Lung (tissue), 12 donors: ENCODE measurements around the gene ATP6V1B1. TPM values are rescaled to one million over a fixed set of nuclear protein-coding genes. Genes with fewer than 3 reads are reported as not detected.

Experiments used
- ATAC-seq: fragments of 200-7000 bp; cut with Tn5 transposase; one replicate; pipeline ENCODE4 v1.9.1; 2020; ENCODE audit warnings: moderate number of reproducible peaks; ENCODE audit not compliant: insufficient read depth, low FRiP score
- DNase-seq, 3 donors: peaks; one replicate each; pipeline ENCODE4 v3.0.0-alpha.2; 2013 to 2017
- H3K27ac ChIP-seq, 2 donors: one replicate each; pipeline ENCODE4 v1.5.1; 2013; ENCODE audit warnings: mild to moderate bottlenecking in 2 of 2, moderate library complexity in 2 of 2, control low read depth in 1 of 2, inconsistent platforms in 1 of 2, low read depth in 1 of 2, low read length in 1 of 2
- H3K27me3 ChIP-seq, 3 donors: one replicate each; pipeline ENCODE4 v1.5.1; 2013; ENCODE audit warnings: low read length in 2 of 3; ENCODE audit not compliant: control insufficient read depth in 3 of 3, insufficient read depth in 3 of 3
- H3K36me3 ChIP-seq, 4 donors: one replicate each; pipeline ENCODE4 v1.5.1; 2013; ENCODE audit warnings: low read length in 4 of 4, mild to moderate bottlenecking in 1 of 4, moderate library complexity in 1 of 4; ENCODE audit not compliant: control insufficient read depth in 4 of 4, insufficient read depth in 4 of 4
- H3K4me1 ChIP-seq, 5 donors: one replicate each; pipeline ENCODE4 v1.5.1; 2013; ENCODE audit warnings: low read length in 5 of 5, mild to moderate bottlenecking in 2 of 5, moderate library complexity in 1 of 5; ENCODE audit not compliant: control insufficient read depth in 5 of 5, insufficient read depth in 5 of 5
- H3K4me3 ChIP-seq: one replicate; pipeline ENCODE4 v1.5.1; 2013; ENCODE audit warnings: mild to moderate bottlenecking, control low read depth, moderate library complexity
- H3K9ac ChIP-seq, 2 donors: one replicate each; pipeline ENCODE4 v1.5.1; 2013; ENCODE audit warnings: low read length in 2 of 2, control low read depth in 1 of 2; ENCODE audit not compliant: insufficient read depth in 1 of 2
- H3K9me3 ChIP-seq, 4 donors: one replicate each; pipeline ENCODE4 v1.5.1; 2013; ENCODE audit warnings: low read length in 3 of 4, mild to moderate bottlenecking in 1 of 4, moderate library complexity in 1 of 4; ENCODE audit not compliant: control insufficient read depth in 4 of 4, insufficient read depth in 3 of 4
- WGBS, 2 donors: extraction: QIAGEN DNeasy Blood & Tissue Kit; methylation state at CpG; one replicate each; pipeline ENCODE4 v1.1.7; 2013; 5-methylcytosine and 5-hydroxymethylcytosine counted together
- polyA plus RNA-seq, 2 donors: library from polyadenylated mRNA; stranded (reverse); fragments of 200-250 nt; gene quantifications; one replicate each; pipeline ENCODE4 v1.2.1, GENCODE V29; 2013
- total RNA-seq, 2 donors: library from RNA; depleted of rRNA in 1 of 2; stranded (reverse); fragments of >200 nt in 1 of 2; gene quantifications; one replicate each; pipeline ENCODE4 v1.2.1, GENCODE V29; 2014 to 2021
- TF ChIP-seq, protein P1 (sequence below): IDR thresholded peaks from 2 replicates; pipeline ENCODE4 v1.5.1; 2012; ENCODE audit warnings: mild to moderate bottlenecking; ENCODE audit errors: control extremely low read depth, extremely low read depth
- donor health status: control.
- donor health status: control.
- donor health status: Bipolar disorder and iron deficiency.
- donor health status: healthy.
- donor health status: DM: yes; HTN: yes; CAD: no.

The ATP6V1B1 gene
- total and polyA plus RNA-seq, 4 donors: 0.33 to 5.9 (median 1.8) TPM

DNA sequence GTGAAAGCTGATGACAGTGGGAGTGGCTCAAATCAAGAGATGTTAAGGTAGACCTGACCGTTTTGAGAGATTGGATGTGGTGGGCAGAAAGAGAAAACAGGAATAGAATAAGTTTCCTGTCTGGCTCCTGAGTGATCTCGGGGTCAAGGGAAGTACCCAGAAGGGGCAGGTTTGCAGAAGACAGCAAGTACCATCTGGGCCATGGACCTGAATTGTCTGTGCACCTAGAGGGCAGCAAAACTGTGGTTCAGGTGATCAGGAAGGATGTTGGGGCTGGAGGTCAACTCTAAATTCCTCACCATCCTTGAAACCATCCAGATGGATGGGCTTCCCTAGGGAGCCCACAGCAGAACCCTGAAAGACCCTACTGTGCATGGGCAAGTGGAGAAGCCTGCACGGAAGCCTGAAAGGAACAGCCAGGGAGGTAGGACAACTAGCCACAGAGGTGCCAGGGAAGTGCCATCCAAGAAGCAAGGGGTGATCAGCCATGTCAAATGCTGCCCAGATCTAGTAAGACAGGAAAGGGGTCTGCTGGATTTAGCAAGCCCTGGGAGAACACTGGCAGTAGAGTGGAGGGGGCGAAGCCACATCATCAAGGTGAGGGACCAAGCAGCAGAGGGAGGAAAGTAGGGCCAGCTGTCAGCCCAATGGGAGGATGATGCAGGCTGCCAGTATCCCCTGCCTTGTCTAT is 50.9 kb downstream of the ATP6V1B1 start:
- H3K4me1 ChIP-seq: peaks cover 0 to 5% (median 0%) of the 10 kb centered on the region in 5 donors
- H3K27ac ChIP-seq: no peak overlapping the region
- TF ChIP-seq, protein P1, sequence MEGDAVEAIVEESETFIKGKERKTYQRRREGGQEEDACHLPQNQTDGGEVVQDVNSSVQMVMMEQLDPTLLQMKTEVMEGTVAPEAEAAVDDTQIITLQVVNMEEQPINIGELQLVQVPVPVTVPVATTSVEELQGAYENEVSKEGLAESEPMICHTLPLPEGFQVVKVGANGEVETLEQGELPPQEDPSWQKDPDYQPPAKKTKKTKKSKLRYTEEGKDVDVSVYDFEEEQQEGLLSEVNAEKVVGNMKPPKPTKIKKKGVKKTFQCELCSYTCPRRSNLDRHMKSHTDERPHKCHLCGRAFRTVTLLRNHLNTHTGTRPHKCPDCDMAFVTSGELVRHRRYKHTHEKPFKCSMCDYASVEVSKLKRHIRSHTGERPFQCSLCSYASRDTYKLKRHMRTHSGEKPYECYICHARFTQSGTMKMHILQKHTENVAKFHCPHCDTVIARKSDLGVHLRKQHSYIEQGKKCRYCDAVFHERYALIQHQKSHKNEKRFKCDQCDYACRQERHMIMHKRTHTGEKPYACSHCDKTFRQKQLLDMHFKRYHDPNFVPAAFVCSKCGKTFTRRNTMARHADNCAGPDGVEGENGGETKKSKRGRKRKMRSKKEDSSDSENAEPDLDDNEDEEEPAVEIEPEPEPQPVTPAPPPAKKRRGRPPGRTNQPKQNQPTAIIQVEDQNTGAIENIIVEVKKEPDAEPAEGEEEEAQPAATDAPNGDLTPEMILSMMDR: no peak
- H3K4me3 ChIP-seq: no peak overlapping the region
- peaks cover 8 to 45% (median 33%) of the 10 kb centered on the region in 4 donors for H3K36me3 ChIP-seq
- H3K9me3 ChIP-seq: peaks cover 0 to 1% (median 0%) of the 10 kb centered on the region in 4 donors
- H3K9ac ChIP-seq: no peak overlapping the region
- WGBS, 2 donors: 78 to 85% methylated on average over 4 of the region's 4 CpGs
- no peak for ATAC-seq
- no peak for DNase-seq
- no peaks in the 10 kb centered on the region for H3K27me3 ChIP-seq

GRCh38 chr2:70987386-70987785 is 51.7 kb downstream of the ATP6V1B1 start:
- no peak for ATAC-seq
- no peaks in the 10 kb centered on the region for H3K27me3 ChIP-seq
- peaks cover 0 to 5% (median 0%) of the 10 kb centered on the region in 5 donors for H3K4me1 ChIP-seq
- no peak overlapping the region for H3K27ac ChIP-seq
- no peak overlapping the region for H3K9ac ChIP-seq
- DNase-seq: no peak
- H3K36me3 ChIP-seq: peaks cover 8 to 46% (median 36%) of the 10 kb centered on the region in 4 donors
- TF ChIP-seq, protein P1: no peak
- no peak overlapping the region for H3K4me3 ChIP-seq
- WGBS, 2 donors: 33 to 100% methylated on average over 1 of the region's 1 CpG
- peaks cover 0 to 1% (median 0%) of the 10 kb centered on the region in 4 donors for H3K9me3 ChIP-seq

DNA sequence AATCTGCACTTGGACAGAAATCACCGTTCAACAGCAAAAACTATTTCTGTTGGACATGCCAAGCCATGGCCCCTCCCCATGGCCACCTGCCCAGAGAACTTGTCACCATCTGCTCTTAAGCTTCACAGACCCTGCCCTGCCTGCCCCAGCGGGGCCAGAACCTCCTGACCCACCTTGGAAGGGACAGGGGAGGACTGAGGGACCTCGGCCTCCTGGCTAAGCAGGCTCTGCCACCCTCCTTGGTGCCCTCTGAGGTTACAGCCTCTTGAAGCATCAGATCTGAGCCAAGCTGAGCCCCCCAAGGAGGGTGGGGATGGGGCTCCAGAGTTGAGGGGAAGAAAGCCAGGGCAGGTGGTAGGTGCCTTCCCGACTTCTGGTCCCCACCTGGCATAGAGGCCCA is 52.5 kb downstream of the ATP6V1B1 start:
- Histone ChIP-seq H3K9me3 (peaks cover 0 to 1% (median 0%) of the 10 kb centered on the region in 4 donors), H3K4me3 (no peak overlapping the region), H3K27me3 (no peaks in the 10 kb centered on the region), H3K27ac (no peak overlapping the region), H3K4me1 (peaks cover 0 to 9% (median 4%) of the 10 kb centered on the region in 5 donors), H3K36me3 (peaks cover 8 to 48% (median 36%) of the 10 kb centered on the region in 4 donors), H3K9ac (no peak overlapping the region)
- ATAC-seq (no peak), DNase-seq (peak in 1 of 3 donors; percentile 10)
- TF ChIP-seq, protein P1: no peak
- 70 to 89% methylated on average over 4 of the region's 4 CpGs for WGBS, 2 donors
